CD4-positive, alpha-beta T cell treated with Interleukin-10 for 1 hour (primary cell): ENCODE results near the gene TTC33.
"Not testable (repeated sequence)": the region's sequence is repeated elsewhere in the genome, so short reads cannot be mapped to it uniquely, and the experiment has no call there.

ENCODE experiments used
- DNase-seq: peaks from one replicate; pipeline ENCODE4 v3.0.0-alpha.2; 2020

The TTC33 gene

GRCh38 chr5:40755407-40756365 is at the start of gene TTC33:
Gene TTC33 (minus strand): TSS chr5:40755961. CDS start chr5:40747018, 8,943 bp downstream.
- DNase-seq, result peak; percentile 93

DNA sequence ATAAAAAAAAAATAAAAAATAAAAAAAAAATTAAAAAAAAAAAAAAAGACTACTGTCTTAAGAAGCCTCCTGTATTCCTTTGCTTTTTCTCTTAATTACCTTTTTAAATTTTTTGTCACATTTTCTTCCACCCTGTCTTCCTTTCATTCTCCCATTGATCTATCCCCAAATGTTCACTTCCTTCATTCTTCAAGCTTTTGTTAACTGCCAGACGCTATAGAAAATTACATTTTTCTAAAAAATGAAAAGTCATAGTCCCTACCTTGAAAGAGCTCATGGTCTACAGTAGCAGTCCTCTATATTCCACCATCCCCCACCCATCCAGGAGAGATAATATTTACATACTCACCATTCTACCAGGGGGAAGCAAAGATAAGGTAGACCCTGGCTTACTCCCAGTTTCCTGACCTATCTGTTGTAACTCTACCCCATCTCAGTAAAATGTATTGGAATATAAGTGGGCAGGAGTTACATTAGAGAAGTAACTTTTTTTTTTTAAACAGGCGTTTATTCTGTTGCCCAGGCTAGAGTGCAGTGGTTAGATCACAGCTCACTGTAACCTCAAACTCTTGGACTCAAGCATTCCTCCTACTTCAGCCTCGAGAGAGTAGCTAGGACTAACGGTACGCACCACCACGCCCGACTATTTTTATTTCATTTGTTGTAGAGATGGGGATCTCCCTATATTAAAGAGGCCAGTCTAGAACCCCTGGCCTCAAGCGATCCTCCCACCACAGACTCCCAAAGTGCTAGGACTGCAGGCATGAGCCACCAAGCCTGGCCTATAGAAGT is 46.2 kb upstream of the TTC33 start:
- no peak for DNase-seq

DNA sequence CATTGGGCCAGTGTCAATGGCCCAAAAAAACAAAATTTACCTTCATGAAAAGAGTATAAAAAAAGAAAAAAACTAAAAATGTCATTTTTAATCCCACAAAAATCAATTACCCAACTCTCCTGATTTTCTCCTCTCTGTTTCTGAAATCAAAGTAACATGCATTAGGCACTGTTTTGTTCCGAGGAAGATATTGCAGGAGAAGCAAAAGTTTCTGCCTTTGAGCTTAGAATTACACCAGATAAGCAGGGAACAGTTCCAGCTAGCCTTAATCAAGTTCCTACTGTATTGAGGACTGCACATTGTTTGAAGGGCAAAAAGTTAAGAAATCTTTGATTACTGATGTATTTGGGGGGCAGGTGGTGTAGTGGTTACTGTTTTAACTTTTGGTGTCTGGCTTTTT is 43.5 kb upstream of the TTC33 start:
- DNase-seq, result no peak

- no peak for DNase-seq
These were observed 43.0 kb upstream of the TTC33 start for GRCh38 chr5:40798801-40799210.

- peak; percentile 91 for DNase-seq
These were observed 42.4 kb upstream of the TTC33 start, which contains the start of gene PRKAA1 for GRCh38 chr5:40798012-40798800. Gene PRKAA1 (minus strand): TSS chr5:40798374. CDS start chr5:40798189, 185 bp downstream.

- peak; percentile 83 for DNase-seq
These were observed 41.7 kb upstream of the TTC33 start for GRCh38 chr5:40797273-40798011.

- DNase-seq, result no peak
These were observed 40.7 kb upstream of the TTC33 start for GRCh38 chr5:40796487-40796889.

GRCh38 chr5:40794877-40795276 is 39.1 kb upstream of the TTC33 start:
- DNase-seq, result not testable (repeated sequence)

- not testable (repeated sequence) for DNase-seq
These were observed 38.6 kb upstream of the TTC33 start for GRCh38 chr5:40794340-40794739.

GRCh38 chr5:40792691-40793090 is 36.9 kb upstream of the TTC33 start:
- not testable (repeated sequence) for DNase-seq

DNA sequence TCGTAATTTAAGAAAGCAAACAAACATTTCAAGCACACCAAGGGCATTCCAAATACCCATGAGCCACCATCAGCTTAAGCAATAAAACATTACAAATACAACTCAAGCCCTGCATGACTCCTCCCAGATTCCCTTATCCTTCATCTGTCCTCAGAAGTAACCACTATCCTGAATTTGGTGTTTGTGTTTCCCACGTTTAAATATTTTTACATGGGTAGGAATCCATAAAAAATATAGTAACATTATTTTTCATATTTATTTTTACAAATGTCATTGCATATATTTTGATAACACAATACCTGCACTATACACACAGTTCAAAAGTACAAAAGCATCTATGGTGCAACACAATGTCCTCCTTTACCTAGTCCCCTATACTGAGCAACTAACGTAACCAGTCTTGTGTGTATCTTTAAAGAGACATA is 36.0 kb upstream of the TTC33 start:
- no peak for DNase-seq

DNA sequence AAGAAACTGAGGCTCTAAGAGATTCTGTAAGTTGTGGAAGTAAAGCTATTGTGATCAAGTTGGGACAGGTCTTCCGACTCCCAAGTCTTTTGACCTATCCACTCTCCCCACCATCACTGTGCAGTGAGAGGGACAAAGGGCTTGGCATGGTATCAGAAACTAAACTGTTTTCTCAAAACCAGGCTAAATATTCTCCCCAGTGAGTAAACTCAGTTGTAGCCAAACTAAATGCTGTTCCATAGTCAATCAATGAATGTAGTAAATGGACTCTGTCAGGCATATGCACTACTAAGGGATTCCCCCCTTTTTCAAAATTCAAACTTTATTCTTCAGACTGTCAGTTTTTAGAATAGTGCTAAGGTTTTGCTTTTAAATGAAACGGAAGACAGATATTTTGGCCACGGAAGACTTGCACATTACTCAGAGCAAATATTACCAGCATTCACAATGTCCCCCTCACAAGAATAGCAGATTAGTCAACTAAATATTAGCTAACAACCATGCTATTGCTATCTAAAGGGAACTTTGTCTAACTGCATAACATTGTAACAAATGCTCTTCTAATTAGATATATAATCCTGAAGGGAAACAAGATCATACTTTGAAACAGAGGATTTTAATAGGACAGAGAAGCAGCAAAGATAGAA is 35.3 kb upstream of the TTC33 start:
- no peak for DNase-seq

DNA sequence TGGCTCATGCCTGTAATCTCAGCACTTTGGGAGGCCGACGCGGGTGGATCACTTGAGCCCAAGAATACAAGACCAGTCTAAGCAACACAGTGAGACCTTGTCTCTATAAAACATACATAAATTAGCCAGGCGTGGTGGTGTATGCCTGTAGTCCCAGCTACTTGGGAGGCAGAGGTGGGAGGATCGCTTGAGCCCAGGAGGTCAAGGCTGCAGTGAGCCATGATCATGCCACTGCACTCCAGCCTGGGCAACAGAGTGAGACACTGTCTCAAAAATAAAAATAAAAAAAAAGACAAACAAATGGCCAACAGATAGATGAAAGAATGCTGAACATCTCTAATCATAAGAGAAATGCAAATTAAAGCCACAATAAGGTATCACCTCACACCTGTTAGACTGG is 33.2 kb upstream of the TTC33 start:
- not testable (repeated sequence) for DNase-seq

GRCh38 chr5:40787986-40788385 is 32.2 kb upstream of the TTC33 start:
- DNase-seq, result no peak

- not testable (repeated sequence) for DNase-seq
These were observed 30.9 kb upstream of the TTC33 start for GRCh38 chr5:40786664-40787063.

DNA sequence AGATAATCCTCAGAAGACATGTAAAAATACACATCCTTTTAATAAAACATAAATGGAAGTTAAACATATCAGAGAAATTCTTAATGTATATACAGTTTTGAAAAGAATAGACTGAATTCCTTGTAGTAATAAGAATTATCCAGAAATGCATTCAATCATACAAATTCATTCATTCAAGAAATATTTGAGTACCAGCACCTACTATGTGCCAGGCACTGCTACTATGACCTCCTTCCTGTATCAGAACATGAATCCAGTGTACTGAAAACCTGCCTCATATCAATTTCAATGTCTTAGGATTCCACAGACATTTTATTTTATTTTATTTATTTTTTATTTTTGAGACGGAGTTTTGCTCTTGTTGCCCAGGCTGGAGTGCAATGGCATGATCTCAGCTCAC is 29.2 kb upstream of the TTC33 start:
- DNase-seq, result no peak

- DNase-seq, result no peak
These were observed 28.4 kb upstream of the TTC33 start for GRCh38 chr5:40784027-40784653.

DNA sequence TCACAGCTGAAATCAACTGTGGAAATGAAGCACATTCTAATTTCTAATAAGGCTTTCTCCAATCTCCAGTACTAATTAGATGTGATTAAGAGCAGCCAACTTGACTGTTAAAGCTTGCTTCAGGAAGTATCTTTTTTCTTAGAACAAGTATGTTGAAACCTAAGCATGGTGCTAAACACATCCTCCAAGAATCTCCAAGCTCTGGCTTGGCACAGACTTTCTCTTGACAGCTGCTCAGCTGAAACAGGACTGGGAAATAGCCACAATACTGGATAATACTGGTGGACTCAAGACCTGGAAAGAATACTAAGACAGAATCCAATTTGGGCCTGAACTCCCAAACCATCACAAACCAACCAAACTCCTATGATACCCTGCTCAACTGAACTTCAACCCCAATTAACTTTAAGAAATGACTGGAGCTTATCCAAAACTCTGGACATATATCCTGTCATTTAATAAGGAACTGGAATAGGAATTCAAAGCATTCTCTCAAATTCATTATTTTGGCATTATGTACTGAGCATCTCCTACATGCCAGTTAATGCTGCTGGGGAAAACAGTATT is 26.2 kb upstream of the TTC33 start:
- DNase-seq, result no peak

GRCh38 chr5:40780858-40781257 is 25.1 kb upstream of the TTC33 start:
- no peak for DNase-seq

GRCh38 chr5:40780199-40780598 is 24.4 kb upstream of the TTC33 start:
- DNase-seq, result no peak

GRCh38 chr5:40779561-40779960 is 23.8 kb upstream of the TTC33 start:
- DNase-seq, result no peak
